Activated CD4-positive, alpha-beta T cell treated with anti-CD3 and anti-CD28 coated beads, Interleukin-2, amount 50 U/mL, for 4 hours (primary cell): Measurements from ENCODE around the gene ASAP3.

ENCODE experiments used
- DNase-seq, 2 experiments: peaks; one replicate each; pipeline ENCODE4 v3.0.0-alpha.2; 2020

Gene ASAP3

GRCh38 chr1:23422241-23422877 is 61.6 kb downstream of the ASAP3 start:
- peak; percentile 19 to 30 for DNase-seq

- no peak for DNase-seq
These were observed 62.2 kb downstream of the ASAP3 start for GRCh38 chr1:23421753-23422240.

- DNase-seq = no peak
These were observed 62.6 kb downstream of the ASAP3 start for GRCh38 chr1:23421343-23421742.

- DNase-seq = no peak
These were observed 63.2 kb downstream of the ASAP3 start for GRCh38 chr1:23420778-23421177.

GRCh38 chr1:23419180-23419579 is 64.8 kb downstream of the ASAP3 start:
- no peak for DNase-seq

- DNase-seq = no peak
These were observed 66.4 kb downstream of the ASAP3 start for GRCh38 chr1:23417570-23417969.

GRCh38 chr1:23416964-23417363 is 67.0 kb downstream of the ASAP3 start:
- no peak for DNase-seq

- no peak for DNase-seq
These were observed 75.1 kb downstream of the ASAP3 start for GRCh38 chr1:23408797-23409290.

- no peak for DNase-seq
These were observed 76.9 kb downstream of the ASAP3 start for GRCh38 chr1:23407016-23407630.

- no peak for DNase-seq
These were observed 78.0 kb downstream of the ASAP3 start for GRCh38 chr1:23405946-23406345.

- peak; percentile 78 to 86 for DNase-seq
These were observed 80.1 kb downstream of the ASAP3 start for GRCh38 chr1:23403735-23404486.

- DNase-seq = no peak
These were observed 80.6 kb downstream of the ASAP3 start for GRCh38 chr1:23403355-23403734.

GRCh38 chr1:23403038-23403336 is 81.0 kb downstream of the ASAP3 start:
- no peak for DNase-seq

- no peak for DNase-seq
These were observed 81.5 kb downstream of the ASAP3 start for GRCh38 chr1:23402286-23403037.

GRCh38 chr1:23401313-23401712 is 82.7 kb downstream of the ASAP3 start:
- no peak for DNase-seq

GRCh38 chr1:23400324-23401114 is 83.5 kb downstream of the ASAP3 start:
- DNase-seq = no peak

- DNase-seq = no peak
These were observed 84.8 kb downstream of the ASAP3 start for GRCh38 chr1:23399229-23399628.

GRCh38 chr1:23397908-23398307 is 86.1 kb downstream of the ASAP3 start:
- no peak for DNase-seq

GRCh38 chr1:23396380-23396779 is 87.6 kb downstream of the ASAP3 start:
- no peak for DNase-seq

- no peak for DNase-seq
These were observed 88.1 kb downstream of the ASAP3 start for GRCh38 chr1:23395849-23396248.

- DNase-seq = no peak
These were observed 88.7 kb downstream of the ASAP3 start for GRCh38 chr1:23395154-23395724.

- DNase-seq = no peak
These were observed 89.3 kb downstream of the ASAP3 start for GRCh38 chr1:23394684-23395083.
